Loucy (cell line): Measurements from ENCODE around the gene SOBP.

Source experiments
- EZH2phosphoT487 ChIP-seq: fragments of 200-600 bp; IDR thresholded peaks from 2 replicates; pipeline ENCODE4 v1.6.1; 2018; ENCODE audit warnings: antibody characterized with exemption, mild to moderate bottlenecking, moderate library complexity, borderline replicate concordance
- TF ChIP-seq, protein P1 (sequence below): fragments of 200-600 bp; sonication (generic); conservative IDR thresholded peaks from 2 replicates; pipeline ENCODE4 v1.5.1; 2014; ENCODE audit warnings: mild to moderate bottlenecking, antibody characterized with exemption, low read length

DNA sequence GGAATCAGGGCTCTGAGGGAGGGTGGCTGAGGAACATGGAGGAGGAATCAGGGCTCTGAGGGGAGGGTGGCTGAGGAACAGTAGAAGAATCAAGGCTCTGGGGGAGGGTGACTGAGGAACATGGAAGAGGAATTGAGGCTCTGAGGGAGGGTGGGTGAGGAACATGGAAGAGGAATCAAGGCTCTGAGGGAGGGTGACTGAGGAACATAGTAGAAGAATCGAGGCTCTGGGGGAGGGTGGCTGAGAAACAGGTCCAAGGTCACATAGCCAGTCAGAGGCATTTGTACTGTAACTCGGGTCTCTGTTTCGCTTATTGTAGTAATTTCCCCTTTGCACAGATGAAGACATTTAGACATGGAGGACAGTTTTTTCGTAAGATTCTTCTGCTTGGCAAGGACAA, 164.8 kb downstream of the SOBP start:
- TF ChIP-seq, protein P1, sequence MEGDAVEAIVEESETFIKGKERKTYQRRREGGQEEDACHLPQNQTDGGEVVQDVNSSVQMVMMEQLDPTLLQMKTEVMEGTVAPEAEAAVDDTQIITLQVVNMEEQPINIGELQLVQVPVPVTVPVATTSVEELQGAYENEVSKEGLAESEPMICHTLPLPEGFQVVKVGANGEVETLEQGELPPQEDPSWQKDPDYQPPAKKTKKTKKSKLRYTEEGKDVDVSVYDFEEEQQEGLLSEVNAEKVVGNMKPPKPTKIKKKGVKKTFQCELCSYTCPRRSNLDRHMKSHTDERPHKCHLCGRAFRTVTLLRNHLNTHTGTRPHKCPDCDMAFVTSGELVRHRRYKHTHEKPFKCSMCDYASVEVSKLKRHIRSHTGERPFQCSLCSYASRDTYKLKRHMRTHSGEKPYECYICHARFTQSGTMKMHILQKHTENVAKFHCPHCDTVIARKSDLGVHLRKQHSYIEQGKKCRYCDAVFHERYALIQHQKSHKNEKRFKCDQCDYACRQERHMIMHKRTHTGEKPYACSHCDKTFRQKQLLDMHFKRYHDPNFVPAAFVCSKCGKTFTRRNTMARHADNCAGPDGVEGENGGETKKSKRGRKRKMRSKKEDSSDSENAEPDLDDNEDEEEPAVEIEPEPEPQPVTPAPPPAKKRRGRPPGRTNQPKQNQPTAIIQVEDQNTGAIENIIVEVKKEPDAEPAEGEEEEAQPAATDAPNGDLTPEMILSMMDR, result no peak
- no peak for TF ChIP-seq EZH2phosphoT487
